ENCODE results near the gene BRD2.

- TF ChIP-seq CTCF (conservative IDR thresholded peaks at IDR 0.05 in 1 of 2, IDR thresholded peaks at IDR 0.05 in 1 of 2; ENCODE audit: extremely low read depth in 1 of 2, insufficient read depth in 1 of 2, low read depth in 1 of 2, low read length in 2 of 2) (peak; percentile 73 to 81), EZH2 (IDR thresholded peaks at IDR 0.05; ENCODE audit: borderline replicate concordance, low read length) (no peak)
Observed at GRCh38 chr6:32952817-32953739, 15.3 kb upstream of the BRD2 start, which contains the start of gene HLA-DMA.
